T-cell (primary cell): Measurements from ENCODE around the gene SPAM1. TPM values are rescaled to one million over a fixed set of nuclear protein-coding genes. Genes with fewer than 3 reads are reported as not detected.

ENCODE experiments used
- ATAC-seq, 4 experiments: fragments of 200-7000 bp in 3 of 4; fragments of 150-1000 bp in 1 of 4; cut with Tn5 transposase; replicated peaks in 1 of 4; 1 replicate in 3 of 4; 2 replicates in 1 of 4; pipeline ENCODE4 v1.10.0; 2021; ENCODE audit warnings: moderate library complexity in 3 of 4, mild to moderate bottlenecking in 2 of 4, moderate number of reproducible peaks in 1 of 4
- CTCF ChIA-PET, 2 donors: fragments of 300-600 bp; sonication (Branson Sonifier 250); formaldehyde crosslinking; loops; one replicate each; lab custom pipeline; 2022; ENCODE audit warnings: antibody characterized with exemption in 2 of 2; lab: Charles Lee
- POLR2A ChIA-PET, 2 donors: fragments of 300-600 bp; sonication (Branson Sonifier 250); formaldehyde crosslinking; loops; one replicate each; lab custom pipeline; 2022; ENCODE audit warnings: antibody characterized with exemption in 2 of 2; lab: Charles Lee
- DNase-seq, 35 experiments: peaks; one replicate each; pipeline versions ENCODE4 v3.0.0 to v3.0.0-alpha.2; 2013 to 2023
- H3K27ac ChIP-seq: one replicate; pipeline ENCODE4 v1.5.1; 2013; ENCODE audit warnings: low read length
- H3K27me3 ChIP-seq, 2 experiments: replicated peaks in 1 of 2; 1 replicate in 1 of 2; 2 replicates in 1 of 2; pipeline versions ENCODE4 v1.6.1 to v1.7.0; 2013; ENCODE audit warnings: low read length in 1 of 2, mixed read lengths in 1 of 2; ENCODE audit not compliant: control insufficient read depth in 2 of 2, insufficient read depth in 2 of 2; ENCODE audit errors: extremely low read depth in 1 of 2
- H3K36me3 ChIP-seq, 2 donors: 1 replicate in 1 of 2; 2 replicates in 1 of 2; pipeline versions ENCODE4 v1.6.1 to v1.7.0; 2013; ENCODE audit warnings: low read length in 1 of 2; ENCODE audit not compliant: control insufficient read depth in 2 of 2, insufficient read depth in 1 of 2; ENCODE audit errors: extremely low read depth in 1 of 2
- H3K4me1 ChIP-seq, 2 experiments: 1 replicate in 1 of 2; 2 replicates in 1 of 2; pipeline versions ENCODE4 v1.6.1 to v1.7.0; 2013; ENCODE audit warnings: low read length in 2 of 2, mixed read lengths in 1 of 2; ENCODE audit not compliant: insufficient read depth in 2 of 2, control insufficient read depth in 1 of 2; ENCODE audit errors: extremely low read depth in 1 of 2
- H3K4me3 ChIP-seq, 2 donors: 1 replicate in 1 of 2; 2 replicates in 1 of 2; pipeline versions ENCODE4 v1.5.1 to v1.7.0; 2013; ENCODE audit warnings: mild to moderate bottlenecking in 2 of 2, low read length in 1 of 2, moderate library complexity in 1 of 2; ENCODE audit not compliant: control insufficient read depth in 1 of 2; ENCODE audit errors: extremely low read depth in 1 of 2
- H3K9me3 ChIP-seq: 2 replicates; pipeline ENCODE4 v1.7.0; 2013
- H3K27ac Mint-ChIP-seq, 2 donors: one replicate each; pipeline ENCODE4 v1.8.0; 2020 to 2021; ENCODE audit warnings: mild to moderate bottlenecking in 2 of 2, mixed read lengths in 2 of 2
- H3K27me3 Mint-ChIP-seq, 2 donors: one replicate each; pipeline ENCODE4 v1.8.0; 2021 to 2022; ENCODE audit warnings: mixed read lengths in 2 of 2
- H3K36me3 Mint-ChIP-seq: one replicate; pipeline ENCODE4 v1.8.0; 2021; ENCODE audit warnings: mixed read lengths
- H3K4me1 Mint-ChIP-seq, 3 donors: one replicate each; pipeline ENCODE4 v1.8.0; 2020 to 2022; ENCODE audit warnings: mixed read lengths in 3 of 3, mild to moderate bottlenecking in 1 of 3
- H3K4me3 Mint-ChIP-seq, 3 donors: one replicate each; pipeline ENCODE4 v1.8.0; 2020 to 2022; ENCODE audit warnings: mild to moderate bottlenecking in 3 of 3, mixed read lengths in 3 of 3, moderate library complexity in 3 of 3
- H3K9me3 Mint-ChIP-seq, 3 donors: one replicate each; pipeline ENCODE4 v1.8.0; 2020 to 2022; ENCODE audit warnings: mixed read lengths in 3 of 3
- WGBS: methylation state at CpG from one replicate; pipeline ENCODE4 v1.1.5; 2013; ENCODE audit warnings: missing lambda C conversion rate; ENCODE audit not compliant: insufficient coverage; 5-methylcytosine and 5-hydroxymethylcytosine counted together
- total RNA-seq, 35 experiments: library from RNA in 6 of 35; stranded (reverse) in 6 of 35; fragments of 120-200 nt in 1 of 35; gene quantifications; one replicate each; pipeline versions ENCODE4 v1.2.1 to v1.2.4 and lab custom pipeline; 2013 to 2026

Gene SPAM1, protein sequence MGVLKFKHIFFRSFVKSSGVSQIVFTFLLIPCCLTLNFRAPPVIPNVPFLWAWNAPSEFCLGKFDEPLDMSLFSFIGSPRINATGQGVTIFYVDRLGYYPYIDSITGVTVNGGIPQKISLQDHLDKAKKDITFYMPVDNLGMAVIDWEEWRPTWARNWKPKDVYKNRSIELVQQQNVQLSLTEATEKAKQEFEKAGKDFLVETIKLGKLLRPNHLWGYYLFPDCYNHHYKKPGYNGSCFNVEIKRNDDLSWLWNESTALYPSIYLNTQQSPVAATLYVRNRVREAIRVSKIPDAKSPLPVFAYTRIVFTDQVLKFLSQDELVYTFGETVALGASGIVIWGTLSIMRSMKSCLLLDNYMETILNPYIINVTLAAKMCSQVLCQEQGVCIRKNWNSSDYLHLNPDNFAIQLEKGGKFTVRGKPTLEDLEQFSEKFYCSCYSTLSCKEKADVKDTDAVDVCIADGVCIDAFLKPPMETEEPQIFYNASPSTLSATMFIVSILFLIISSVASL
- not detected for total RNA-seq
- total RNA-seq (2013): not detected
- 0 to 0.06 (median 0) reads per million in 29 experiments for total RNA-seq (lab: John Stamatoyannopoulos, UW)

DNA sequence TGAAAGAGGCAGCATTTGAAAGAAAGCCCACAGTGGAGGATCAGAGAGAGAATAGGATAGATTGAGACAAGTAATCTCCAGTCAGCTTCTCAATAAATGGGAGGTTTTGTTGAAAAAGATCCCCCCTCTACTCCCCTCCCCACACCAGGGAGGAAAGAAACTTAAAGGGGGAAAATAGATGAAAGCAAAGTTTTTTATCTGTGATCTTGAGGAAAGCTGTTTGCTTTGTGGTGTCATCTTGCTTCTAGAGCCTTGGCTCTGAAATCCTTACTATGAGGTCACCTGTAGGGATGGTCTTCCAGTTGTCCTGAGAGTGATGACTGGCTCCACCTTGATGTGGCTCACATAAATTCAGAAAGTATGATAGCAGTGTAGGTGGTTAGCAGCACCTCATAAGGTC, at the start of gene SPAM1:
Gene SPAM1 (plus strand): TSS at position 301 of the 400 bp plus-strand sequence. CDS start 28,330 bp downstream, outside the sequence.
- Histone ChIP-seq H3K4me3 (no peak within 1 kb of the TSS), H3K4me1 (no peaks in the 10 kb centered on the region), H3K36me3 (no peaks in the 10 kb centered on the region), H3K27ac (no peak within 1 kb of the TSS), H3K9me3 (no peaks in the 10 kb centered on the region), H3K27me3 (no peaks in the 10 kb centered on the region)
- Mint-ChIP-seq H3K27me3 (peaks cover 2 to 9% of the 10 kb centered on the region in 2 donors), H3K27ac (no peak within 1 kb of the TSS), H3K4me3 (no peak within 1 kb of the TSS), H3K4me1 (no peaks in the 10 kb centered on the region), H3K9me3 (no peaks in the 10 kb centered on the region), H3K36me3 (no peaks in the 10 kb centered on the region)
- ChIA-PET POLR2A (no interaction called here), CTCF (no interaction called here)
- no peak for ATAC-seq
- DNase-seq: no peak

DNA sequence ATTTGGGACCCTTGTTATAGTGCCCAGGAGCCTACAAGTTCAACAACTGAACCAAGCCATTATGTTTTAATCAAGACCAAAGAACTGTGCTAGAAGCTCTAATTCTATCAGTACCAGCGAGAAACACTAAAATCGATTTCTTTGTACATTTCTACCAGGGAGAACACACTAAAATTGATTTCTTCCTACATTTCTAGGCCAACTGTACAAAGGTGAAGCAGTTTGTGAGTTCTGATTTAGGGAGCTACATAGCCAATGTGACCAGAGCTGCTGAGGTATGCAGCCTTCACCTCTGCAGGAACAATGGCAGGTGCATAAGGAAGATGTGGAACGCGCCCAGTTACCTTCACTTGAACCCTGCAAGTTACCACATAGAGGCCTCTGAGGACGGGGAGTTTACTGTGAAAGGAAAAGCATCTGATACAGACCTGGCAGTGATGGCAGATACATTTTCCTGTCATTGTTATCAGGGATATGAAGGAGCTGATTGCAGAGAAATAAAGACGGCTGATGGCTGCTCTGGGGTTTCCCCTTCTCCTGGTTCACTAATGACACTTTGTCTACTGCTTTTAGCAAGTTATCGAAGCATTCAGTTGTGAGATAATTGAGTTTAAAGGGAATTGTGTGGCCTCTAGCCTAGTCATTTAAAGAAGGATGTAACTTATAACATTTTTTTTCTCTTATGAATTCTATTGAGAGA, 48.3 kb upstream of the SPAM1 start:
- H3K36me3 ChIP-seq: no peaks in the 10 kb centered on the region
- no peak overlapping the region for H3K27ac Mint-ChIP-seq
- H3K36me3 Mint-ChIP-seq: no peaks in the 10 kb centered on the region
- H3K4me3 Mint-ChIP-seq: no peak overlapping the region
- ChIA-PET POLR2A (no interaction called here), CTCF (no interaction called here)
- DNase-seq (no peak), ATAC-seq (no peak)
- no CpG with 5 or more reads among the region's 7 CpGs for WGBS
- H3K4me3 ChIP-seq: no peak overlapping the region
- peaks cover 4 to 12% of the 10 kb centered on the region in 2 donors for H3K27me3 Mint-ChIP-seq
- no peaks in the 10 kb centered on the region for H3K9me3 ChIP-seq
- H3K27ac ChIP-seq: no peak overlapping the region
- no peaks in the 10 kb centered on the region for H3K9me3 Mint-ChIP-seq
- peaks cover 0 to 2% (median 0%) of the 10 kb centered on the region in 3 donors for H3K4me1 Mint-ChIP-seq
- no peaks in the 10 kb centered on the region for H3K4me1 ChIP-seq
- peaks cover 0 to 6% of the 10 kb centered on the region in 2 experiments for H3K27me3 ChIP-seq

DNA sequence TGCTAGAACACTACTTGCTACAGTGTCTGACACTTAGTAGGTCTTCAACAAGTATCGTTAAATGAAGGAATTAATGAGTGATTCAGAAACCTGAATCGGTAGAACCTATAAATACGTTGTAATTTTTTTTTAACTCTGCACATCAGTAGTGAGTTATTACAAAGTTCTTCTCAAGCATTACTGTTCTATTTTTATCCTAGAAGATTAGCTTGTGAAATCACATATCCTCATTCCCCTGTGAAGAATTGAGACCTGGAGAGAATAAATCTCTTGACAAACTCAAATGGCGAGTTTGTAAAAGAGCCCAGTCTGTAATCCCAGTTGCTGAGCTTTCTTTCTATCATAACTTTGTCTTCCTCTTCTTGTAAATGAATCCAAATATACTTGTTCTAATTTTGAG, 45.4 kb upstream of the SPAM1 start:
- Mint-ChIP-seq H3K9me3 (no peaks in the 10 kb centered on the region), H3K27ac (no peak overlapping the region), H3K27me3 (peaks cover 7% of the 10 kb centered on the region in 2 donors), H3K4me3 (no peak overlapping the region), H3K36me3 (no peaks in the 10 kb centered on the region), H3K4me1 (no peaks in the 10 kb centered on the region)
- Histone ChIP-seq H3K4me1 (no peaks in the 10 kb centered on the region), H3K9me3 (no peaks in the 10 kb centered on the region), H3K27me3 (peaks cover 0 to 2% of the 10 kb centered on the region in 2 experiments), H3K4me3 (no peak overlapping the region), H3K36me3 (no peaks in the 10 kb centered on the region), H3K27ac (no peak overlapping the region)
- no CpG with 5 or more reads among the region's 4 CpGs for WGBS
- DNase-seq (no peak), ATAC-seq (no peak)
- POLR2A ChIA-PET: no interaction called here
- CTCF ChIA-PET: interaction anchor here in 1 of 2 donors (1.8 kb wide), 1 partner anchor 197 kb away, joined by 7 read pairs; no protein-coding TSS in a partner anchor

DNA sequence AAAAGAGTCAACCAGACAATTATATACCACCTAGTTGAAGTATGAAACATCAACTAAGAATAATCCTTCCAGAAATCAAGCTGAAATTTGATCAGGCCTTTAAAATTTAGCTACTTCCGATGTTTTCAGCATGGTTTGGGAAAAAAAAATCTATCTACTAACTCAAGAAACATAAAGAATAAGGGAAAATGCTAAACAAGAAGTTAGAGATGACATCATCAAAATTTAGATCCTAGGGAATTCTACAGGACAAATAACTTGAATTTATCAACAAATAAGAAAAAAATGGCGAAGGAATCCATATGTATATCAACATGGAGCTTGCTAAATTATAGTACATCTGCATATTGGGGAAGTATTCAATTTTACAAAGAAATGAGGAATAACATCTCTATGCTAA, 43.7 kb upstream of the SPAM1 start:
- H3K4me3 Mint-ChIP-seq: no peak overlapping the region
- Histone ChIP-seq H3K36me3 (no peaks in the 10 kb centered on the region), H3K4me1 (no peaks in the 10 kb centered on the region), H3K27me3 (no peaks in the 10 kb centered on the region), H3K9me3 (no peaks in the 10 kb centered on the region), H3K27ac (no peak overlapping the region), H3K4me3 (no peak overlapping the region)
- peaks cover 4 to 7% of the 10 kb centered on the region in 2 donors for H3K27me3 Mint-ChIP-seq
- H3K9me3 Mint-ChIP-seq: no peaks in the 10 kb centered on the region
- H3K4me1 Mint-ChIP-seq: no peaks in the 10 kb centered on the region
- ChIA-PET POLR2A (no interaction called here), CTCF (no interaction called here)
- DNase-seq (no peak), ATAC-seq (no peak)
- no peak overlapping the region for H3K27ac Mint-ChIP-seq
- WGBS: no CpG with 5 or more reads among the region's 2 CpGs
- H3K36me3 Mint-ChIP-seq: no peaks in the 10 kb centered on the region

DNA sequence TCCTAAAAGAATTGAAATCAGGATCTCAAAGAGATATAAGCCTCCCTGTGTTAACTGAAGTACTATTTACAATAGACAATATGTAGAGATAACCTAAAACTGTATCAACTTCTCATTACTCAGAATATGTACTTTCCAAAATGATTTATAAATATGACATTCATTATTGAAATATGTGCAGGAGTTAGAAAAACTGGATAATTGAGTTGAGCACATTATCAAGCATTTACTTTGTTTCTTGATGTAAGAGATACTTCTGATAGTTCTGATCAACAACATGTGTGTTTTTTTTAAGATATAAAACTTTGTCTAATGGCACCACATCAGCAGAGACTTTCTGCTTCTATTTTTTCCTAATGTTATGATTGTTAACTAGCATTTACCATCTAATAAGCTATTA, 41.9 kb upstream of the SPAM1 start:
- H3K27me3 ChIP-seq: no peaks in the 10 kb centered on the region
- Mint-ChIP-seq H3K27ac (no peak overlapping the region), H3K4me1 (no peaks in the 10 kb centered on the region), H3K9me3 (no peaks in the 10 kb centered on the region), H3K27me3 (peaks cover 6 to 7% of the 10 kb centered on the region in 2 donors), H3K36me3 (no peaks in the 10 kb centered on the region), H3K4me3 (no peak overlapping the region)
- CTCF ChIA-PET: no interaction called here
- ATAC-seq (no peak), DNase-seq (no peak)
- no peaks in the 10 kb centered on the region for H3K4me1 ChIP-seq
- H3K27ac ChIP-seq: no peak overlapping the region
- H3K4me3 ChIP-seq: no peak overlapping the region
- POLR2A ChIA-PET: no interaction called here
- no peaks in the 10 kb centered on the region for H3K9me3 ChIP-seq
- H3K36me3 ChIP-seq: no peaks in the 10 kb centered on the region

DNA sequence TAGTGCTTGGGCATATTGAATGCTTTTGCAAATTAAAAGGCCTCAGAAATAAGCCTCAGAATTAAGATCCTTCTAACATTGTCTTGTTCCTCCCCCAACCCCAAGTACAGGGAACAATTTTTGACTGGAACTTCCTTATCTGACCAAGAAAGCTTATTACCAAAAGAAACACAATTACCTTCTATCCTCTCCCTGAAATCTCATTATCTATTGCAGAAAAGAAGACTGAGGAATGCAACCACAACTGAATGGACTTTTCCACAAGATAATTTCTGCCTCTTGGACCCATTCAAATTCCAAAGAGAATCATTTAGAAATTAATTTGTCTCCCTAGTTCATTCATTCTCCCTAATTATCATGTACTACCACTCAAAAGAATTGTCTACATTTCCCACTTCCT, 36.8 kb upstream of the SPAM1 start:
- no peaks in the 10 kb centered on the region for H3K4me1 ChIP-seq
- Mint-ChIP-seq H3K4me3 (no peak overlapping the region), H3K4me1 (no peaks in the 10 kb centered on the region), H3K27me3 (peaks cover 0 to 4% of the 10 kb centered on the region in 2 donors), H3K9me3 (peaks cover 0 to 6% (median 3%) of the 10 kb centered on the region in 3 donors), H3K27ac (no peak overlapping the region), H3K36me3 (no peaks in the 10 kb centered on the region)
- H3K27me3 ChIP-seq: peaks cover 0 to 3% of the 10 kb centered on the region in 2 experiments
- no peak for ATAC-seq
- DNase-seq: no peak
- H3K36me3 ChIP-seq: no peaks in the 10 kb centered on the region
- no peaks in the 10 kb centered on the region for H3K9me3 ChIP-seq
- POLR2A ChIA-PET: interaction anchor here in 1 of 2 donors (0.6 kb wide), 1 partner anchor 75 kb away, joined by 4 read pairs; no protein-coding TSS in a partner anchor
- H3K4me3 ChIP-seq: no peak overlapping the region
- H3K27ac ChIP-seq: no peak overlapping the region
- CTCF ChIA-PET: no interaction called here
